ENCODE results near the gene ARHGEF17.

Gene ARHGEF17

DNA sequence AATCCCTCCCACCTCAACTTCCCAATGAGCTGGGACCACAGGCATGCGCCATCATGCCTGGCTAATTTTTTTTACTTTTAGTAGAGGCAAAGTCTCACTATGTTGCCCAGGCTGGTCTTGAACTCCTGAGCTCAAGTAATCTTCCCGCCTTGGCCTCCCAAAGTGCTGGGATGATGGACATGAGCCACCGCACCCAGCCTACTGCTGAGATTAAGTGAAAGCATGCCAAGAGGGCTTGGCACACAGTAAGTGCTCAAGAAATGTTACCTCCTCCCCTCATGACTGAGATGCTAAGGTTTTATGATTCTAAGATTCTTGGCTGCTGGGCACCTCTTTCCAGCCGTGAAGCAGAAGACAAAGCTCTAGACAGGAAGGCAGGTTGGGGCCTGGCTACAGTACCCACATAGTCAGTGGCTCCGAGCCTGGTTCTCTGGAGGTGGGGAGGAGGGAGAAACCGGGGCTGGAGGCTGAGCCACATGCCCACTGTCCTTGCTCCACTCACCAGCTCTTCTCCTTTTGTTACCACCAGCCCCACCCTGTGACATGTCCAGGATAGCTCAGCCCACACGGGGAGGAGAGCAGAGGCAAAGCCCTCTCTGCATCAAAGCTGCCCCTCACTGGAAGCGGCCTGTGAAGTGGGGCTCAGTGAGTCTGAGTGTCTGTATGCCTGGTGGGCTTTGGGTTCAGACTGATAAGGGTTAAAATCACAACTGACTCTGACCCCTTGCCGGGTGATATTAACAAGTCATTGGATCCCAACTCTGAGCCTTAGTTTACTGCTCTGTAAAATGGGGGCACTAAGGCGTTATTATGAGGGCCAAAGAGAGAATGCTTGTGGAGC is 12.9 kb downstream of the ARHGEF17 start:
- Mint-ChIP-seq H3K9me3 (no peaks in the 10 kb centered on the region), H3K4me3 (no peak overlapping the region), H3K27ac (no peak overlapping the region), H3K4me1 (ENCODE audit: low read depth) (peaks cover 2% of the 10 kb centered on the region), H3K27me3 (ENCODE audit: low read depth) (peaks cover 8% of the 10 kb centered on the region), H3K36me3 (ENCODE audit: low read depth) (no peaks in the 10 kb centered on the region)
- no peak for DNase-seq (ENCODE audit: low spot score)

DNA sequence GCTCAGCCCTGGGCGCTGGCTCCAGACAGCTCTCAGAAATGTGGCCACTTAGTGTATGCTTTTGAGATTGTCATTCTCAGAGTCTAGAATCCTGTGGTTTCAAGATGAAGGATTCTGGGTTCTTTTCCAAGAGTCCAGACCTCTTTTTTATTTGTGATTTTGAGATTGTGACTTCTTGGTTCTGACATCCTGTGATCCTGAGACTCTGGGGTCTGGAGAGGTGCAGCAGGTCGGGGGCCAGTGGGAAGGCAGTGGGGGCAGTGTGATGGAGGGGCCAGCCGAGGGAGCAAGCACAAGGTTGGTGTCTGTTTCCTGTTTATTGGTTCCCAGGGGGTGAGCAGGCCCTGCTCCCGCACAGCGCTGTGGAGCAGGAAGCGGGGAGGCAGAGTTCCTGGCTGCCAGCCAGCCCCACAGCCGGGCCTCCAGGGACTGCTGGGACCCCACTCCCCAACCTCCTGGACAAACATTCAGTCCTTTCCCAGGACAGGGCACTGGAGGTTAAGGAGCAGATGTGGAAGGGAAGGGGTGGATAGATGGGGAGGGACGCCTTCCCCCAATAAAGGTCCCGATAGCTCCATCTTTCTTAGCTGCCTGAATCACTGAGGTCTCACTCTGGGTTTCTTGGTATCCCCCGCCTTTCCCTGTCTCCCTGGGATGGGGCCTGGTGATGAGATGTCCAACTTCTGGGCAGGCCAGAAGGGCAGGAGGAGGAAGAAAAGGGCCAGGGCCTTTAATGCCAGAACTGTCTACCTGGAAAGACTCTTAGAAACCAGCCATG is 13.7 kb downstream of the ARHGEF17 start:
- peaks cover 2% of the 10 kb centered on the region for H3K4me1 Mint-ChIP-seq (ENCODE audit: low read depth)
- DNase-seq (ENCODE audit: low spot score), result no peak
- H3K36me3 Mint-ChIP-seq (ENCODE audit: low read depth), result no peaks in the 10 kb centered on the region
- no peaks in the 10 kb centered on the region for H3K9me3 Mint-ChIP-seq
- H3K27me3 Mint-ChIP-seq (ENCODE audit: low read depth), result peaks cover 2% of the 10 kb centered on the region
- H3K27ac Mint-ChIP-seq, result no peak overlapping the region
- H3K4me3 Mint-ChIP-seq, result no peak overlapping the region

DNA sequence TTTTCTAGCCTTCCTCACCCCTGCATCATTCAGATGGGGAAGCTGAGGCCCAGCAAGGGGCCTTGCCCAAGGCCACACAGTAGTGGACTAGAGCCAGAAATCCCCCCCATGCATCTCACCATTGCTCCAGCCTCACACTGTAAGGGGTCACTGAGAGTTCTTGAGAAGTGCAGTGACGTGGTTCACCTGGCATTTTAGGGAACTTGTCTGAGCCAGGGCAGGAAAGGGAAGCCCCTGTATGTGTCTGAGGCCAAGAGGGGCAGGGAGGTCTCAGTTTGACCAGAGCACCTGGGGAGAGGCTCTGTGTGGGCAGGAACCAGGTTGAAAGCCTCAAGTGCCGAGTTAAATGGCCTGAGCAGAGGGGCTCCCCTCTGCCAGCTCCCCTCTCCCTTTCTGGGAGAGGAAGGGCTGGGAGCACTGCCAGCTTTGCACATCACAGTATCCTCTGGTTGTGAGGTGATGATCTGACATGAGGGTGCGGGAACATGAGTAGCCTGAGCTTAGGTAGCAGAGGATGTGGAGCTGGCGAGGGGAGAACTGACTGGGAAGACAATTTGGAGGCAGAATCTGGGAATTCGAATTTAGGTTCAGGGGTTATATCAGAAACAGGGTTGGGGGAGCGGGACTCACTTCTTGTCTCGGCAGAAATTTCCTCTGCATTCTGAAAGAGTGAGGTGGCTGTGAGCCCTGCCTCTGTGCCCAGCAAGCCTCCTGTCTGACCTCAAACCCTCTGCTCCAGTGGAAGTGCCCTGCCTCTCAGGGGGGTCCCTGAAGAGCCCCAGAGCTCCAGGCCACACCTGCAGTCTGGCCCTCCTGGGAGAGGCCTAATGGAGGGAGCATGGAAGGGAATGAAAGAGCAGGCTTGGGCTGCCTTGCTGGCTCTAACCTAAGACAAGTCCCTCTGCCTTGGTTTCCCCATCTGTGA is 14.6 kb downstream of the ARHGEF17 start:
- no peak for DNase-seq (ENCODE audit: low spot score)
- Mint-ChIP-seq H3K4me3 (no peak overlapping the region), H3K9me3 (no peaks in the 10 kb centered on the region), H3K4me1 (ENCODE audit: low read depth) (peaks cover 2% of the 10 kb centered on the region), H3K27me3 (ENCODE audit: low read depth) (peaks cover 2% of the 10 kb centered on the region), H3K36me3 (ENCODE audit: low read depth) (no peaks in the 10 kb centered on the region), H3K27ac (no peak overlapping the region)

DNA sequence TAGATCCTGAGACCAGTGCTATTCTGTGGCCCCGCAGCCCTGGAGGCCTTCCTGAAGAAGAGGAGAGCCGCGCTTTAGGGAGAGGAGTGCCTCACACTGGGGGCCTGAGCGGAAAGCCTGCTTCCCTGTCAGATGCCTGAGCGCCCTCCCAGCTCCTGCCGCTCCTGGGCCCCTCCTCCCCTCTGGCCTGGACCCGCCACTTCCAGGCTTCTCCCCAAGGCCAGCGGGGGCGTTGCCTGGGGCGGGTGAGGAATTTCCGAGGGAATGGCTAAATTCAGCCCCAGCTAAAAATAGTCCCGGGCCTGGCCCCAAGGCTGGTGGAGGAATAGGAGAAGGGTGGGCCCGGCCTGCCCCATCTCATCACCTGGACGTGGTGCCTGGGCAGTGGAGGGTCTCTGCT is 15.4 kb downstream of the ARHGEF17 start:
- Mint-ChIP-seq H3K27ac (no peak overlapping the region), H3K27me3 (ENCODE audit: low read depth) (peaks cover 2% of the 10 kb centered on the region), H3K4me1 (ENCODE audit: low read depth) (peaks cover 2% of the 10 kb centered on the region), H3K9me3 (no peaks in the 10 kb centered on the region), H3K4me3 (no peak overlapping the region), H3K36me3 (ENCODE audit: low read depth) (no peaks in the 10 kb centered on the region)
- no peak for DNase-seq (ENCODE audit: low spot score)

DNA sequence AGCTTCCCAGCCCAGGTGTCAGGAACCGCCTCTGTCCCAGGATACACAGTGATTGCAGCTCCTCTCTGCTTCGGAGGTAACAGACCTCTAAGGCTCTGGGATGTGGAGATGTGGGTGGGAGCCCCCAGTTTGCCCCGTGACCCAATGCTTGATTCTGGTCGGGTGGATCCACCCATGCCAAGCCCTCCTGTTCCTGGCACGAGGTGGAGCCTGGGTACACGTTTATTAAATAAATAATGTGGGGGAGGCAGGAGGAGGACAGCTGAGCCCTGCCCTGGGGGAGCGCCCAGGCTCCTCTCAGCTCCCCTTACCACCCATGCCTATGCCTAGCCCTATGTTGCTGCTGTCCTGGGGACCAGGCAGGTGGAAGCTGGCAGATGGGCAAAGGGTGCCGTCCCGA is 16.0 kb downstream of the ARHGEF17 start:
- Mint-ChIP-seq H3K9me3 (no peaks in the 10 kb centered on the region), H3K4me1 (ENCODE audit: low read depth) (peaks cover 2% of the 10 kb centered on the region), H3K4me3 (no peak overlapping the region), H3K36me3 (ENCODE audit: low read depth) (no peaks in the 10 kb centered on the region), H3K27me3 (ENCODE audit: low read depth) (peaks cover 4% of the 10 kb centered on the region), H3K27ac (no peak overlapping the region)
- no peak for DNase-seq (ENCODE audit: low spot score)

DNA sequence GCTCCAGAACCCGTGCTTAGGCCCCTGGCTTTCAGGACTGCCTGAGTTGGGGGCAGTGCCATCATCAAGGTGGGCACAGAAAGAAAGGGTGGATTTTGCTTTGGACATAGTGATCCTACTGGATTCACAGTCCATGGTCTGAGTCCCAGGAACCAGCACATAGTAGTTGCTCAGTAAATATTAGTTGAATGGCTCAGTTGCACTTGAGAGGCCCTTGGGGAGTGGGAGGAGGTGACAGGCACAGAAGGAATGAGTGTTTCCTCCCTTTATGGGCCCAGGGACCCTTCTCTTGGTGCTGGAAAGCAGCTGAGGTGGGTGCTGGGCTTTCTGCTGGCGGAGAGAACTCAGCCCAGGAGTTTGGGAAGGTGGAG is 16.6 kb downstream of the ARHGEF17 start:
- Mint-ChIP-seq H3K27me3 (ENCODE audit: low read depth) (peaks cover 4% of the 10 kb centered on the region), H3K4me1 (ENCODE audit: low read depth) (peaks cover 2% of the 10 kb centered on the region), H3K4me3 (no peak overlapping the region), H3K27ac (no peak overlapping the region), H3K36me3 (ENCODE audit: low read depth) (no peaks in the 10 kb centered on the region), H3K9me3 (no peaks in the 10 kb centered on the region)
- no peak for DNase-seq (ENCODE audit: low spot score)

DNA sequence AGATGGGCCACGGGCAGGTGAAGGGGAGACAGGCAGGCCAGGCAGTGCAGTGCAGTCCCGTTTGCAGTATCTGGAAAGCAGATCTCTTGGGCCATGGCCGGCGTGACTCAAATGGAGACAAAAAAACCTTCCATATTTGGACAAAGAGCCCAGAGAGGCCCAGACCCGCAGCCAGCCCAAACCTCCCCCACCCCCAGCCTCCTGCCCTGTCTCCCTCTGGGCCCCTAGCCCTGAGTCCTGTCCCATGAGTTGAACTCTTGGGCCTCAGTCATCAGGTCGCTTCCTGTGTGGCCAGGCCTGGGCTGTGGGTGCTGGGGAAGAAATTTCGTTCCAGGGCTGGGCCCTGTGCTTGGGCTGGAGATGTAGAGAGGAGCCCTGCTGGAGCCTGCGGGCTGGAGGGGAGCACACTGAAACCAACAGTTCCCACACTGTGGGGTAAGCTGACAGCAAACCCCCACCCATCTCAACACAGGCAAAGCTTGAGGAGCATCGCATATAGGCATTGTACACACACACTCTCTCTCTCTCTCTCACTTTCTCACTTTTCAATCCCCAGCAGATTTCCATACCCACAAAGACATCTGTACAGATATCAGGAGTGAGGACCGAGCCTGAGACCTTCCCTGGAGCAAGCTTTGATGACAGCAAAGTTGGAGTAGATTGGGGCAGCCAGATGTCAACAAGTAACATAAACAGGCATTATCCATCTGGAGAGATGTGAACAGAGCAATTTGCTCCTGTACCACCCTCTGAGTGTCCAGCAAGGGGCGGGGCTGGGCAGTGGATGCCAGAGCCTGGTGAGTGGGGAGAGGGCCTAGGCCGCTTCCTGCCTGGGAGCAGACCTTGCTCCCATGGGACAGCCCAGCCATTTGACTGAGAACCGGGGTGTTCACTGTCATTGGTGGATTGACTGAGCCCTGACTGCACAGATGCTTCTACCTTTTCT is 17.2 kb downstream of the ARHGEF17 start:
- Mint-ChIP-seq H3K27ac (no peak overlapping the region), H3K4me3 (no peak overlapping the region), H3K4me1 (ENCODE audit: low read depth) (peaks cover 2% of the 10 kb centered on the region), H3K27me3 (ENCODE audit: low read depth) (peaks cover 4% of the 10 kb centered on the region), H3K36me3 (ENCODE audit: low read depth) (no peaks in the 10 kb centered on the region), H3K9me3 (no peaks in the 10 kb centered on the region)
- DNase-seq (ENCODE audit: low spot score), result no peak

DNA sequence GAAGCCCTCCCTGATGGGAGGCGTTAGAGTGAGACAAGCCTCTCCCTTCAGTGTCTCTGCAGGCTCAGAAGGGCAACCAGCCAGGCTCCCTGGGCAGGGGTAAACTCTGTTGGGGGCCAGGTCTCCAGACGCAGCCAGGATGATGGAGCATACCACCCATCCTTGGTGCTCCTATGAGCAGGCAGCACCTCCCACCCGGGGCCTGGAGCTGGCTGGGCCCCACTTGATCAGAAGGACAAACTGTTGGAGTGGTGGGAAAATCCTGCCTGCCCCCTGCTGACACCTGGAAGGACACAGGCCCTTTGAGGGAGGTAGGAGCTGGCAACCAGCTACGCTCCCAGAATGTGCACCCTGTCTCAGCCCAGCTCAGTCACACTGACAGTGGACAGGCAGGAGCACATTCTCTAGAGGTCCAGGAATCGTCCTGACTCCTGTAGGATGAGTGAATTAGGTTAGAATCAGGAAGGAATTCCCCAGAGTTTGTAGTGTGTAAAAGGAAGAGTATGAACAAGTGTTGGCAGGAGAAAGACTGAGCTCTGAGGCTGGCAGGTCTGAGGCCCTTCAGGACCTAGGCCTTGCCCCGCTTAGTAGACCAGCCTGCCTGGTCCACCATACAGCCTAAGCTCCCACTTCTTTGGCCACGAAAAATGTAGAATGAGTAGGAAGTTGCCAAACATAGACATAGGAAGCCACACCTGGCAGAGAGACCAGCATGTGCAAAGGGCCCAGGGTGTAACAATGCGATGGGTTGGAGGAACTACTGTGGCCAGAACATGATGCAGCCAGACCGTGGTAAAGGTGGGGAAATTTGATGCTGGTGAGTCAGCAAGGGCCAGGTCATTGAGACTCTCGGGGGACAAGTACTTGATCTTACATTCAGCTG is 19.1 kb downstream of the ARHGEF17 start:
- no peak for DNase-seq (ENCODE audit: low spot score)
- Mint-ChIP-seq H3K27ac (no peak overlapping the region), H3K4me3 (no peak overlapping the region), H3K4me1 (ENCODE audit: low read depth) (no peaks in the 10 kb centered on the region), H3K36me3 (ENCODE audit: low read depth) (no peaks in the 10 kb centered on the region), H3K9me3 (no peaks in the 10 kb centered on the region), H3K27me3 (ENCODE audit: low read depth) (peaks cover 2% of the 10 kb centered on the region)

DNA sequence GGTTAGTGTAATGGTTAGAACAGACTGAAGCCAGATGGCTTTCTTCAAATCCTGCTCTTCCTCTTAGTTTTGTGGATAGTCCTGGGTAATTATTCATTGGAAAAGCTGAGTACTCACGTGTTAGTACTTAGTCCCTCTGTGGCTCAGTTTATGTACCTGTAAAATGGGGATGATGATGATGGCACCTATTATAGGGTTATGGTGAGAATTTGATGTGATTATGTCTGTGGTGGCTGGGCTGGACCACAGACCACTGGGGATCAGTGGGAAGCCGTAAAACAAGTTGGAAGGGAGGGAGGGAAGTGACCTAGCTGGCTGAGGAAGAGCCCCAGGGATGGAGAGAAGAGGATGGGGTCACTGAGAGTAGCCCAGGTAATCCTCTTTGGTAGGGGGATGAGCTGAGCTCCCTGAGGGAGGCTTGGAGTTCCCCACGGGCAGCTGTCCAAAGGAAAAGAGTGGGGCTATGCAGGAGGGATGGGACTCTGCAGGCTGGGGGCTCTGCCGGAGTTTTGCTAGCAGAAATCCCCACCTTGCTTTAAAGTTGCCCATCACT is 19.8 kb downstream of the ARHGEF17 start:
- no peak overlapping the region for H3K4me3 Mint-ChIP-seq
- DNase-seq (ENCODE audit: low spot score), result no peak
- H3K4me1 Mint-ChIP-seq (ENCODE audit: low read depth), result no peaks in the 10 kb centered on the region
- H3K36me3 Mint-ChIP-seq (ENCODE audit: low read depth), result no peaks in the 10 kb centered on the region
- H3K27me3 Mint-ChIP-seq (ENCODE audit: low read depth), result peaks cover 2% of the 10 kb centered on the region
- H3K27ac Mint-ChIP-seq, result no peak overlapping the region
- no peaks in the 10 kb centered on the region for H3K9me3 Mint-ChIP-seq

DNA sequence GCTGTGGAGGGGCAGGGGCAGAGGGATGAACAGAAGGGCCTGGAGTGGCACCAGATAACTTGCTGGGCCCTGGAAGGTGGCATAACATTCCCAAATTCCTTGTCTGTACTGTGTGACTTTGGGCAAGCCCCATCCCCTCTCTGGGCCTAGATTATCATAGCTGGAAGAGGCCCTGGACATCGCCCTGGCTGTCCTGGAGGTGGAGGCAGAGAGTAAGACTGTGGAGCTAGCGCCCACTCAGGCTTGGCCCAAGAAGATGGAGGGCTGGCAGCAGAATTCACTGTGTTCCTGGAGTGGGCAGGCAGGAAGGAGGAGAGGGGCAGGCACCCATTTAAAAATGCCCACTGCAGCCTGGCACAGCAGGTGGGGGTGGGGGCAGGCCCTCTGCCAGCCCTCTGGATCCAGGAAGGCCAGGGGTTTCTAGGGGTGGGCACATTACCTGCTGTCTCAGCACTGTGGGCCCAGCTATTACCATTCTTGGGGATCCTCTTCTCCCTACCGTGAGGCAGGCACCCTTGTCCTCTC is 22.6 kb downstream of the ARHGEF17 start:
- Mint-ChIP-seq H3K27ac (no peak overlapping the region), H3K27me3 (ENCODE audit: low read depth) (peaks cover 7% of the 10 kb centered on the region), H3K36me3 (ENCODE audit: low read depth) (no peaks in the 10 kb centered on the region), H3K4me1 (ENCODE audit: low read depth) (no peaks in the 10 kb centered on the region), H3K4me3 (no peak overlapping the region), H3K9me3 (no peaks in the 10 kb centered on the region)
- no peak for DNase-seq (ENCODE audit: low spot score)

DNA sequence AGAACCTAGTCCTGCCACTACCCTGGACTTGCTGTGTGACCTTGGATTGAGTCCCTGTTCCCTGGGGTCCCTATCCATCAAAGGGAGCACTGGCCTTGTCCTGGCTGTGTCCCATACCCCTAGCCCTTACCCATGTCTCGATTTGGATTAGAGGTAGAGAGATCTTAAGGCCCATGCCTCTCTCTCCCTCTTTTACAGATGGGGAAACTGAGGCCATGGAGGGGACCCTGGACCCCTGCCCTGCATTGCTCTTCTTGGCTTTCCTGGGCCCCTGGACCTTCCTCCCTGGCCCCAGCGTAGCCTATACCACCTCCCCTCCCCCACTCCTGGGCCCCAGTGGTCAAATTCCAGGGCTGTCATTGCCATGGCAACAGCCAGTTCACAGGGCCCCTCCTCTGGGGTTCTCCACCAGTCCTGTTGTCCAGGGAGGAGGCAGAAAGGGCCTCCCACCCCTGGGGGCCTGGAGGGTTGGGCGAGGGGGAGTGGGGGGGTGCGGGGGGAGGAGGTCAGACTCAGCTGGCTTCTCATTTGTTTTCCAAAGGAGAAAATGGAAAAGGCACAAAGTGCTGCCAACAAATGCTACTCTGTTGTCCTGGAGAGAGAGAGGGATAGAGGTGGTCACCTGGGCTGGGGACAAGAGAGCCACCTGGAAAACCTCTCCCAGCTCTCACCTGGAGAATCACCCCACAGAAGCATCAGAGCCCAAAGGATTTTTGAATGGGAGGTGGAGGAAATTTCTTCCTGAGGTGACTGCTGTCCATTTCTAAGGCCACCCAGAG is 23.3 kb downstream of the ARHGEF17 start:
- Mint-ChIP-seq H3K9me3 (no peaks in the 10 kb centered on the region), H3K27me3 (ENCODE audit: low read depth) (peaks cover 8% of the 10 kb centered on the region), H3K27ac (no peak overlapping the region), H3K4me1 (ENCODE audit: low read depth) (no peaks in the 10 kb centered on the region), H3K4me3 (no peak overlapping the region), H3K36me3 (ENCODE audit: low read depth) (no peaks in the 10 kb centered on the region)
- DNase-seq (ENCODE audit: low spot score), result no peak
